ENCODE measurements around the gene ERO1B. TPM values are rescaled to one million over a fixed set of nuclear protein-coding genes. Genes with fewer than 3 reads are reported as not detected.

ERO1B gene
- total and polyA plus RNA-seq, 2 of the 13 experiments (the other 11 are each of a cell fraction or from before 2014, with no cell fraction given), result 1.6 to 2.1 TPM

DNA sequence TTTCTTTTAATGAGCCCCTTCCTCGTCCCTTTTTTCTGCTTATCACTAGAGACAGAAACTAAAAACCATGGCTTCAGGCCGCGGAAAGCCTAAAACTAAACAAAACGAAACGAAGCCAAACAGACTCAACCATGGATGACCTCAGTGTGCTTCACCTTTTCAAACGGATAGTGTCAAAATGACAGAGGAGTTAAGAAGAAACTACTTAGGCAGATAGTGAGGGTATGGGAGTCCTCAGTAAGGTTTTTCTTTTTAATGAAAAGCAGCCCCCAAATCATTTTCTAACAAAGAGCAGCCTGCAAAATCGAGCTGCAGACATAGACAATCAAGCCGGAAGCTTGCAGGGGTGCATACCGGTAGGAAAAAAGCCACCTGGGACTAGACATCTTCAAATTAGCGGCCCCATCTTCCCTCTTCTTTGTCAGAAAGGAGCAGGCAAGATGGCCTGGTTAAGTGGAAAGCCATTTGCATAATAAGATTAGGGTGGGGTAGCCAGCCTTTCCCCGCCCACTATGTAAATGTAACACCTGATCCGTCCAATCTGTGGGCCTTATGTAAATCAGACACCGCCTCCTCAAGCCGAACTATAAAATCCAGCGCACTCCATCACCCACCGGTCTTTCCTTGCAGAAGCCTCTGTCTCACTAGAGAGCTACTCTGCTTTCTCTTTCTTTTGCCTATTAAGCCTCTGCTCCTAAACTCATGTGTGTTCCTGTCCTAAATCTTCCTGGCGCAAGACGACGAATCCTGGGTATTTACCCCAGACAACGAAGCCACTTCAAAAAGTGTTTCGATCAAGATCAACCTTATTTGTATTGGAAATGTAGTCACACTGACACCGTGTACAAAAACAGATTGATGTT, 6.2 kb upstream of the ERO1B start (continued):
- TF ChIP-seq SP4 (CRISPR knock-in tag; IDR thresholded peaks at IDR 0.05) (no peak), ZNF720 (CRISPR knock-in tag; IDR thresholded peaks at IDR 0.05) (no peak)
- TF ChIP-seq, protein P1, sequence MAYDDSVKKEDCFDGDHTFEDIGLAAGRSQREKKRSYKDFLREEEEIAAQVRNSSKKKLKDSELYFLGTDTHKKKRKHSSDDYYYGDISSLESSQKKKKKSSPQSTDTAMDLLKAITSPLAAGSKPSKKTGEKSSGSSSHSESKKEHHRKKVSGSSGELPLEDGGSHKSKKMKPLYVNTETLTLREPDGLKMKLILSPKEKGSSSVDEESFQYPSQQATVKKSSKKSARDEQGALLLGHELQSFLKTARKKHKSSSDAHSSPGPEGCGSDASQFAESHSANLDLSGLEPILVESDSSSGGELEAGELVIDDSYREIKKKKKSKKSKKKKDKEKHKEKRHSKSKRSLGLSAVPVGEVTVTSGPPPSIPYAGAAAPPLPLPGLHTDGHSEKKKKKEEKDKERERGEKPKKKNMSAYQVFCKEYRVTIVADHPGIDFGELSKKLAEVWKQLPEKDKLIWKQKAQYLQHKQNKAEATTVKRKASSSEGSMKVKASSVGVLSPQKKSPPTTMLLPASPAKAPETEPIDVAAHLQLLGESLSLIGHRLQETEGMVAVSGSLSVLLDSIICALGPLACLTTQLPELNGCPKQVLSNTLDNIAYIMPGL (CRISPR knock-in tag; IDR thresholded peaks at IDR 0.05; ENCODE audit: borderline replicate concordance in 1 of 2, low read depth in 1 of 2), result no peak
- TF ChIP-seq, protein P2, sequence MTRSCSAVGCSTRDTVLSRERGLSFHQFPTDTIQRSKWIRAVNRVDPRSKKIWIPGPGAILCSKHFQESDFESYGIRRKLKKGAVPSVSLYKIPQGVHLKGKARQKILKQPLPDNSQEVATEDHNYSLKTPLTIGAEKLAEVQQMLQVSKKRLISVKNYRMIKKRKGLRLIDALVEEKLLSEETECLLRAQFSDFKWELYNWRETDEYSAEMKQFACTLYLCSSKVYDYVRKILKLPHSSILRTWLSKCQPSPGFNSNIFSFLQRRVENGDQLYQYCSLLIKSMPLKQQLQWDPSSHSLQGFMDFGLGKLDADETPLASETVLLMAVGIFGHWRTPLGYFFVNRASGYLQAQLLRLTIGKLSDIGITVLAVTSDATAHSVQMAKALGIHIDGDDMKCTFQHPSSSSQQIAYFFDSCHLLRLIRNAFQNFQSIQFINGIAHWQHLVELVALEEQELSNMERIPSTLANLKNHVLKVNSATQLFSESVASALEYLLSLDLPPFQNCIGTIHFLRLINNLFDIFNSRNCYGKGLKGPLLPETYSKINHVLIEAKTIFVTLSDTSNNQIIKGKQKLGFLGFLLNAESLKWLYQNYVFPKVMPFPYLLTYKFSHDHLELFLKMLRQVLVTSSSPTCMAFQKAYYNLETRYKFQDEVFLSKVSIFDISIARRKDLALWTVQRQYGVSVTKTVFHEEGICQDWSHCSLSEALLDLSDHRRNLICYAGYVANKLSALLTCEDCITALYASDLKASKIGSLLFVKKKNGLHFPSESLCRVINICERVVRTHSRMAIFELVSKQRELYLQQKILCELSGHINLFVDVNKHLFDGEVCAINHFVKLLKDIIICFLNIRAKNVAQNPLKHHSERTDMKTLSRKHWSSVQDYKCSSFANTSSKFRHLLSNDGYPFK (CRISPR knock-in tag; IDR thresholded peaks at IDR 0.05; ENCODE audit: borderline replicate concordance), result no peak

DNA sequence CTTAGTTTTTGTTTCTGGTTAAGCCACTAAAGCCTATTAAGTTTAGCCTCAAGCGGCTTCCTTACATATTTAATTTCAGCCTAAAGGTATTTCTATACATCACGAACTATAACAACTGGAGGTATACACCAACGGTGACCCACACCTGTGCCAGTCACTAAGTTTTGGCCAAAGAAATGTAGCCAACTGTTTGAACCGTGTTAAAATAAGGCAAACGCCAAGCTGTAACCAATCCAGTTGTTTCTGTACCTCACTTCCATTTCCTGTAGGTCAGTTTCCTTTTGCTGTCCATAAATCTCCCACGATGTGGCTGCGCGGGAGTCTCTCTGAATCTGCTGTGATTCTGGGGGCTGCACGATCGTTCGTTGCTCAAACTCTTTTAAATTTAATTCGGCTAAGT, 5.6 kb upstream of the ERO1B start:
- POLR2A ChIA-PET, result no interaction called here
- intact Hi-C loops (cut with micrococcal nuclease; ENCODE audit: unreplicated experiment), result no loop called here

More for the DNA sequence above, 5.6 kb upstream of the ERO1B start:
- Histone ChIP-seq H3K4me1 (ENCODE audit: insufficient read depth, low read length) (peaks cover 4% of the 10 kb centered on the region), H3K27me3 (ENCODE audit: control insufficient read depth in 1 of 2, insufficient read depth in 2 of 2, low read length in 2 of 2) (peaks cover 4 to 22% of the 10 kb centered on the region in 2 experiments; a peak in 3 of 5 replicates), H3K4me2 (ENCODE audit: low read depth, low read length) (no peak overlapping the region), H3K4me3 (replicated peaks in 1 of 3; ENCODE audit: insufficient read depth in 1 of 3, low read depth in 2 of 3, low read length in 3 of 3) (no peak overlapping the region), H3K27ac (ENCODE audit: extremely low read length, insufficient read depth, low read length) (no peak overlapping the region), H3K9ac (ENCODE audit: insufficient read depth, low read depth, low read length) (no peak overlapping the region), H3K79me2 (ENCODE audit: insufficient read depth, low read length) (no peaks in the 10 kb centered on the region), H4K20me1 (ENCODE audit: insufficient read depth, low read length) (no peaks in the 10 kb centered on the region), H2AFZ (ENCODE audit: low read length) (no peak overlapping the region), H3K36me3 (replicated peaks in 1 of 2; ENCODE audit: control insufficient read depth in 1 of 2, insufficient read depth in 2 of 2, low read length in 2 of 2) (no peaks in the 10 kb centered on the region), H3K9me3 (ENCODE audit: low read length) (no peaks in the 10 kb centered on the region)
- no TSS peak for BruUV-seq (replicated peaks)
- WGBS (ENCODE audit: low lambda C conversion rate), result 80% methylated on average over 12 of the region's 12 CpGs
- no peak for FAIRE-seq
- CTCF ChIA-PET (ENCODE audit: low intra/inter-chr PET ratio, low total read pairs), result no interaction called here
- no peak for ATAC-seq
- DNase-seq (ENCODE audit: low spot score), result no peak
- in situ Hi-C loops (cut with HindIII; ENCODE audit: extremely low pct_ligation_motif_present, low pct_unique_long_range_greater_than_20kb), result no loop called here
- TF ChIP-seq, protein P3, sequence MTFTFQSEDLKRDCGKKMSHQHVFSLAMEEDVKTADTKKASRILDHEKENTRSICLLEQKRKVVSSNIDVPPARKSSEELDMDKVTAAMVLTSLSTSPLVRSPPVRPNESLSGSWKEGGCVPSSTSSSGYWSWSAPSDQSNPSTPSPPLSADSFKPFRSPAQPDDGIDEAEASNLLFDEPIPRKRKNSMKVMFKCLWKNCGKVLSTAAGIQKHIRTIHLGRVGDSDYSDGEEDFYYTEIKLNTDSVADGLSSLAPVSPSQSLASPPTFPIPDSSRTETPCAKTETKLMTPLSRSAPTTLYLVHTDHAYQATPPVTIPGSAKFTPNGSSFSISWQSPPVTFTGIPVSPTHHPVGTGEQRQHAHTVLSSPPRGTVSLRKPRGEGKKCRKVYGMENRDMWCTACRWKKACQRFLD (CRISPR knock-in tag; IDR thresholded peaks at IDR 0.05; ENCODE audit: borderline replicate concordance), result no peak
- no peak for TF ChIP-seq NPAS2 (CRISPR knock-in tag; IDR thresholded peaks at IDR 0.05; ENCODE audit: borderline replicate concordance)
- TF ChIP-seq ZNF331 (CRISPR knock-in tag; IDR thresholded peaks at IDR 0.05), result no peak
- TF ChIP-seq ZNF619 (CRISPR knock-in tag; IDR thresholded peaks at IDR 0.05), result no peak
- TF ChIP-seq BCL6 (CRISPR knock-in tag; IDR thresholded peaks at IDR 0.05), result no peak
- no peak for TF ChIP-seq ZNF614 (CRISPR knock-in tag; IDR thresholded peaks at IDR 0.05; ENCODE audit: borderline replicate concordance)
- no peak for TF ChIP-seq SPEN (CRISPR knock-in tag; IDR thresholded peaks at IDR 0.05; ENCODE audit: low read depth)
- TF ChIP-seq SMARCC2 (IDR thresholded peaks at IDR 0.05), result no peak
- no peak for TF ChIP-seq ZKSCAN8 (CRISPR knock-in tag; IDR thresholded peaks at IDR 0.05; ENCODE audit: borderline replicate concordance)
